ENCODE results near the gene CNTNAP4. TPM values are rescaled to one million over a fixed set of nuclear protein-coding genes. Genes with fewer than 3 reads are reported as not detected.

The CNTNAP4 gene
- total and polyA plus RNA-seq, 2 of the 4 experiments (the other 2 are of a cell fraction) = not detected

GRCh38 chr16:76455257-76455656 lies 178.1 kb downstream of the CNTNAP4 start:
- H2AK9ac ChIP-seq (replicated peaks; ENCODE audit: low read depth, low read length, poor library complexity) = no peak overlapping the region
- H4K20me1 ChIP-seq (ENCODE audit: insufficient read depth, low read length) = no peaks in the 10 kb centered on the region
- no peak overlapping the region for H3K14ac ChIP-seq (replicated peaks; ENCODE audit: low read depth, low read length)
- no peak overlapping the region for H4K5ac ChIP-seq (ENCODE audit: low read depth, low read length)
- intact Hi-C loops (cut with micrococcal nuclease) (no loop called here), in situ Hi-C loops (cut with MboI; ENCODE audit: low sequenced_read_pairs) (no loop called here), dilution Hi-C loops (cut with HindIII; ENCODE audit: low sequenced_read_pairs, unreplicated experiment) (no loop called here)
- H3K79me1 ChIP-seq (ENCODE audit: low read depth in 1 of 2, low read length in 2 of 2) = no peaks in the 10 kb centered on the region
- H3K27ac ChIP-seq (ENCODE audit: insufficient read depth, low read length) = no peak overlapping the region
- H3K4me3 ChIP-seq (ENCODE audit: insufficient read depth, low read depth, low read length) = no peak overlapping the region
- TF ChIP-seq POLR2A (IDR thresholded peaks at IDR 0.05; ENCODE audit: low read depth, low read length) = no peak
- TF ChIP-seq MXI1 (IDR thresholded peaks at IDR 0.05; ENCODE audit: borderline replicate concordance, low read depth, low read length) = no peak
- TF ChIP-seq CTCF (conservative IDR thresholded peaks at IDR 0.05; ENCODE audit: low read depth, low read length) = no peak
- no peak for TF ChIP-seq MAFK (IDR thresholded peaks at IDR 0.05; ENCODE audit: low read depth, low read length)
- TF ChIP-seq CEBPB (IDR thresholded peaks at IDR 0.05; ENCODE audit: low read depth, low read length) = no peak
- TF ChIP-seq, protein P1, sequence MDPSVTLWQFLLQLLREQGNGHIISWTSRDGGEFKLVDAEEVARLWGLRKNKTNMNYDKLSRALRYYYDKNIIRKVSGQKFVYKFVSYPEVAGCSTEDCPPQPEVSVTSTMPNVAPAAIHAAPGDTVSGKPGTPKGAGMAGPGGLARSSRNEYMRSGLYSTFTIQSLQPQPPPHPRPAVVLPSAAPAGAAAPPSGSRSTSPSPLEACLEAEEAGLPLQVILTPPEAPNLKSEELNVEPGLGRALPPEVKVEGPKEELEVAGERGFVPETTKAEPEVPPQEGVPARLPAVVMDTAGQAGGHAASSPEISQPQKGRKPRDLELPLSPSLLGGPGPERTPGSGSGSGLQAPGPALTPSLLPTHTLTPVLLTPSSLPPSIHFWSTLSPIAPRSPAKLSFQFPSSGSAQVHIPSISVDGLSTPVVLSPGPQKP (IDR thresholded peaks at IDR 0.05; ENCODE audit: borderline replicate concordance, low read depth, low read length) = no peak
- TF ChIP-seq FOS (IDR thresholded peaks at IDR 0.05; ENCODE audit: low read depth, low read length) = no peak
- TF ChIP-seq RAD21 (IDR thresholded peaks at IDR 0.05; ENCODE audit: low read length) = no peak
- TF ChIP-seq RCOR1 (IDR thresholded peaks at IDR 0.05; ENCODE audit: insufficient replicate concordance, low read length) = no peak
- TF ChIP-seq CHD1 (IDR thresholded peaks at IDR 0.05; ENCODE audit: low read depth, low read length) = no peak
- no peak for TF ChIP-seq MAZ (IDR thresholded peaks at IDR 0.05; ENCODE audit: borderline replicate concordance, low read depth, low read length)
- H3K9me3 ChIP-seq (ENCODE audit: control insufficient read depth, insufficient read depth, low read length) = peaks cover 2% of the 10 kb centered on the region; the same call in 1 of the 2 replicates
- no peak overlapping the region for H4K8ac ChIP-seq (ENCODE audit: low read depth in 2 of 2, low read length in 2 of 2)
- DNase-seq (no peak), ATAC-seq (ENCODE audit: low read depth) (no peak)
- H2BK15ac ChIP-seq (ENCODE audit: low read depth, low read length) = no peak overlapping the region
- H2BK5ac ChIP-seq (ENCODE audit: low read depth, low read length, poor library complexity, severe bottlenecking) = no peak overlapping the region
- no peak overlapping the region for H2BK20ac ChIP-seq (ENCODE audit: low read depth, low read length)
- whole genome bisulfite sequencing, 2 experiments (ENCODE audit: extremely low coverage in 2 of 2, insufficient read length in 1 of 2) = no CpG with 5 or more reads among the region's 3 CpGs
- no peaks in the 10 kb centered on the region for H3K36me3 ChIP-seq (ENCODE audit: control insufficient read depth, insufficient read depth, low read length)
- no peak overlapping the region for H2AFZ ChIP-seq (replicated peaks; ENCODE audit: low read length, poor library complexity)
- H3K4ac ChIP-seq (ENCODE audit: low read depth, low read length) = no peak overlapping the region
- H4K91ac ChIP-seq (ENCODE audit: insufficient read depth, low read depth, low read length) = no peak overlapping the region
- CTCF ChIA-PET = no interaction called here
- H3K4me2 ChIP-seq (ENCODE audit: low read depth, low read length) = no peak overlapping the region
- H3K27me3 ChIP-seq (ENCODE audit: control insufficient read depth, insufficient read depth, low read length) = no peaks in the 10 kb centered on the region
- no peak overlapping the region for H2AK5ac ChIP-seq (ENCODE audit: low read depth, low read length)
- H3K9me1 ChIP-seq (ENCODE audit: insufficient read depth, low read length) = no peaks in the 10 kb centered on the region
- no peak overlapping the region for H3K56ac ChIP-seq (ENCODE audit: extremely low read depth, insufficient read depth, low read length)
- no peak overlapping the region for H3K23ac ChIP-seq (ENCODE audit: low read depth, low read length)
- no TSS peak for BruUV-seq (replicated peaks)
- H3K9ac ChIP-seq (ENCODE audit: low read depth, low read length) = no peak overlapping the region
- no peak overlapping the region for H2BK120ac ChIP-seq (ENCODE audit: low read depth, low read length)
- H3K18ac ChIP-seq (ENCODE audit: low read depth, low read length) = no peak overlapping the region
- POLR2A ChIA-PET (ENCODE audit: unreplicated experiment) = no interaction called here
- H3K4me1 ChIP-seq (ENCODE audit: control insufficient read depth, insufficient read depth, low read length) = no peaks in the 10 kb centered on the region
